ENCODE results near the gene EYS. TPM values are rescaled to one million over a fixed set of nuclear protein-coding genes. Genes with fewer than 3 reads are reported as not detected.
A peak's percentile ranks its signal among the peaks of the same experiment; 100 is the strongest.

The EYS gene
- polyA plus RNA-seq, 2 of the 4 experiments (the other 2 are of a cell fraction) = 0.03 to 0.06 TPM

GRCh38 chr6:64774881-64775280 is 932.1 kb downstream of the EYS start:
- no peak for TF ChIP-seq HEYL (CRISPR knock-in tag; IDR thresholded peaks at IDR 0.05)
- no peak for TF ChIP-seq SMC3 (IDR thresholded peaks at IDR 0.05)
- ChIA-PET POLR2A (no interaction called here), CTCF (no interaction called here)
- H3K27ac ChIP-seq = no peak overlapping the region
- WGBS (ENCODE audit: missing lambda C conversion rate) = 5% methylated on average over 4 of the region's 4 CpGs
- ATAC-seq (no peak), FAIRE-seq (no peak), DNase-seq (ENCODE audit: low read depth in 1 of 2, low spot score in 1 of 2) (peak in 1 of 2 experiments; percentile 1)
- no peaks in the 10 kb centered on the region for H3K4me1 ChIP-seq
- H3K9me3 ChIP-seq = no peaks in the 10 kb centered on the region
- no peak overlapping the region for H3K4me2 ChIP-seq
- H3K4me3 ChIP-seq = no peak overlapping the region

GRCh38 chr6:64750910-64751309 is 956.1 kb downstream of the EYS start:
- 56% methylated on average over 1 of the region's 2 CpGs for whole genome bisulfite sequencing (ENCODE audit: missing lambda C conversion rate)
- Histone ChIP-seq H3K9me3 (no peaks in the 10 kb centered on the region), H3K4me2 (no peak overlapping the region), H3K4me3 (no peak overlapping the region), H3K4me1 (no peaks in the 10 kb centered on the region), H3K27ac (no peak overlapping the region)
- ChIA-PET CTCF (no interaction called here), POLR2A (no interaction called here)
- FAIRE-seq (no peak), DNase-seq (ENCODE audit: low read depth in 1 of 2, low spot score in 1 of 2) (no peak), ATAC-seq (no peak)
- no peak for TF ChIP-seq JUN (IDR thresholded peaks at IDR 0.05)
- no peak for TF ChIP-seq FOSL2 (IDR thresholded peaks at IDR 0.05)
- no peak for TF ChIP-seq FOSL2 (CRISPR knock-in tag; IDR thresholded peaks at IDR 0.05)
- no peak for TF ChIP-seq CEBPB (IDR thresholded peaks at IDR 0.05)
- no peak for TF ChIP-seq ESRRA (IDR thresholded peaks at IDR 0.05; ENCODE audit: borderline replicate concordance, low read length)

- no peak overlapping the region for H3K4me2 ChIP-seq
- no peaks in the 10 kb centered on the region for H3K4me1 ChIP-seq
- CTCF ChIA-PET = no interaction called here
- DNase-seq (ENCODE audit: low read depth in 1 of 2, low spot score in 1 of 2) (no peak), FAIRE-seq (no peak), ATAC-seq (no peak)
- no peak overlapping the region for H3K4me3 ChIP-seq
- H3K9me3 ChIP-seq = no peaks in the 10 kb centered on the region
- no peak overlapping the region for H3K27ac ChIP-seq
- POLR2A ChIA-PET = no interaction called here
- WGBS (ENCODE audit: missing lambda C conversion rate) = 0% methylated on average over 1 of the region's 1 CpG
- no peak for TF ChIP-seq NR3C1 (IDR thresholded peaks at IDR 0.05)
- no peak for TF ChIP-seq PBX3 (IDR thresholded peaks at IDR 0.05)
- no peak for TF ChIP-seq FOSB (CRISPR knock-in tag; IDR thresholded peaks at IDR 0.05)
- TF ChIP-seq REST (IDR thresholded peaks at IDR 0.05) = no peak
- TF ChIP-seq MYC (IDR thresholded peaks at IDR 0.05; ENCODE audit: borderline replicate concordance, low read length) = no peak
- no peak for TF ChIP-seq POLR2AphosphoS2 (conservative IDR thresholded peaks at IDR 0.05; ENCODE audit: low read length)
- TF ChIP-seq SREBF2 (IDR thresholded peaks at IDR 0.05) = no peak
- TF ChIP-seq NPAS2 (CRISPR knock-in tag; IDR thresholded peaks at IDR 0.05; ENCODE audit: borderline replicate concordance) = no peak
- TF ChIP-seq RARB (CRISPR knock-in tag; IDR thresholded peaks at IDR 0.05) = no peak
- no peak for TF ChIP-seq FOXS1 (CRISPR knock-in tag; IDR thresholded peaks at IDR 0.05)
- TF ChIP-seq TP53 (CRISPR knock-in tag; IDR thresholded peaks at IDR 0.05) = no peak
- TF ChIP-seq CBX8 (IDR thresholded peaks at IDR 0.05) = no peak
- no peak for TF ChIP-seq HMGXB4 (CRISPR knock-in tag; IDR thresholded peaks at IDR 0.05; ENCODE audit: borderline replicate concordance)
- no peak for TF ChIP-seq ESRRA (IDR thresholded peaks at IDR 0.05; ENCODE audit: borderline replicate concordance, low read length)
- no peak for TF ChIP-seq CHD2 (IDR thresholded peaks at IDR 0.05; ENCODE audit: low read length, partially characterized antibody)
Measured at GRCh38 chr6:64737418-64737817, 969.6 kb downstream of the EYS start.

All from A549 (cell line).